Posterior vena cava (tissue), 2 donors: ENCODE data around the gene MAB21L4. TPM values are rescaled to one million over a fixed set of nuclear protein-coding genes. Genes with fewer than 3 reads are reported as not detected.

Experiments used
- DNase-seq: peaks from one replicate; pipeline ENCODE4 v3.0.0-alpha.2; 2020; ENCODE audit warnings: low spot score
- intact Hi-C, 2 donors: fragments of 100-400 bp; cut with DNase I; formaldehyde crosslinking; loops; one replicate each; pipeline versions ENCODE4 v1.14.1 to v1.14.2; 2022 to 2023
- total RNA-seq, 2 donors: library from RNA; stranded (reverse); fragmentation: NEBNext Ultra II Directional; extraction: Animal tissue kit (Norgen Biotek cat#: 25700); gene quantifications; one replicate each; pipeline ENCODE4 v1.2.1, GENCODE V29; 2021
- donor health status: DM: yes; HTN: yes; CAD: no.
- donor health status: DM: yes; HTN: yes; CAD: no.

MAB21L4 gene
- total RNA-seq, 2 donors from 2014 or later: not detected

DNA sequence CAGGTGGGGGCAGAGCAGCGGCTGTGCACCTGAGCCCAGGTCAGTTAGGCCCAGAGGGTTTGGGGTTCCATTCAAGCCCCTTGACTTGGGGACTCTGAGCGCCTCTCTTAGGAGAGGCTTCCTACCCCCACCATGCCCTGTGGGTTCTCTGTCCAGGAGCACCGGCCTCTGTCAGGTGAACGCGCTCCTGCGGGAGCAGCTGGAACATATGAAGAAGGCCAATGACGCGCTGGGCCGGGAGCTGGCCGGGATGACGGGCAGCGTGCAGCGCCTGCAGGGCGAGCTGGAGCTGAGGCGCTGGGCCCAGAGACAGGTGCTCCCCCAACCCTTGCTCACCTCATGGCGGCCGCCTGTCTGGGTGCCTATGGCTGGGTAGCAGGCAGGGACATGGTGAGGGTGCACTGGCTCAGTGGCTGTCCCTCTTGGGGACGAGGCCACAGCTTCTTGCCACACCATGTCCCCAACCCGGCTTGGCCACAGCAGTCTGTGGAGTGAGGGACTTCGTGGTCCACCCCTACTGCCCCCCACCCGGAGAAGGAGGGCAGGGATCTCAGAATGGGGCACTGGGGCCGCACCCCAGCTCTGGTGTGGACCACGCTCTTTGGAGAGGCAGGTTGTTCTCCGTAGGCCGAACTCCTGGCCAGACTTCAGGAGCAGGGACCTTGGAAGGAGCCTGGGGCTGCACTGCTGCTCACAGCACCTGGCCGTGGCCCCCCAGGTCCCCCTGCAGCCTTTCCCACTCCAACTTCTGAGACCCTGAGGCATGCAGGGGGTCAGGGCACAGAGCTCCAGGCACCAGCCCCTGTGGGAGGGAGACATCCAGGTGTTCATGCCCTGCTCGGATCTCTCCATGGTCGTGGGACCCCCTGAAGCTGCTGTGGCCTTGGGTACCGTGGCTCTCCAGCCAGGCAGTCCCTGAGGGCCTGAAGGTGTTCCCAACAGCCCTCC is 29.9 kb upstream of the MAB21L4 start:
- intact Hi-C loops: no loop called here
- peak; percentile 76 for DNase-seq

DNA sequence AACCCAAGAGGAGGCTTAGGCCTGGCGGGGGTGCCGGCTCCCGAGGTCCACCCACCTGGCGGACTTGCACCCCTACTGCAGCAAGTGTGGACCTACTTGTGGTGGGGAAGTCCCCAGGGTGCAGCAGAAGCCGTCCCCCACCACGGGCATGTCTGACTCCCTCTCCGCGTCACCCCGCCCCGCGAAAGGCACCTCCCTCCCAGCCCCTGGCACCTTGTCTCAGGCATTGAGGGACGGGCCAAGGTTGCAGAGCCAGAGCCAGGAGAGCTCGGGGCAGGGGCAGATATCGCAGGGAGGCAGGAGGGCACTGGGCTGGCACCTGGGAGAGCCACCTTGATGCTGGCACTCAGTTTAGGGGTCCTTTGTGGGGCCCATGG is 29.2 kb upstream of the MAB21L4 start:
- DNase-seq: peak; percentile 71
- intact Hi-C loops: no loop called here

DNA sequence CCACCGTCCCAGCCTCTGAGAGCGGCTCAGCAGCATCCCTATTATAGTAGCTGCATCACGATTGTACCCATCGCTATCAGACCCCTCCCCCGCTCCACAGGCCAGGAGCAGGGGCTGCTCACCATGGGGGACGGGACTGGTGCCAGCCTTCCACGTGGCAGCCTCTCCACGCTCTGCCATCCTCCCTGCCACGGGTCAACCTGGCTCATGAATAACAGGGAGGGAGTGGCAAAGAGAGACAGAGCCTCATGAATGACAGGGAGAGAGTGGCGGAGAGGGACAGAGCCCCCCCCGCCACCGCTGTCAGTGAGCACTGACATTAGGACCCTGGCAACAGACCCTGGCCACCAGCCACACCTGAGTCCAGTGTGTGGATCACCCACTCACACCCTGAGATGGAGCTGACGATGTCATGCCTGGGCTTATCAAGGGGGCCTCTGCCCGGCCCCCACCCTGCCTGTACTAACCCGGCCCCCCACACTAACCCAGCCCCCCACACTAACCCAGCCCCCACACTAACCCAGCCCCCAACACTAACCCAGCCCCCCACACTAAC is 27.1 kb upstream of the MAB21L4 start:
- intact Hi-C loops: no loop called here
- peak; percentile 73 for DNase-seq

DNA sequence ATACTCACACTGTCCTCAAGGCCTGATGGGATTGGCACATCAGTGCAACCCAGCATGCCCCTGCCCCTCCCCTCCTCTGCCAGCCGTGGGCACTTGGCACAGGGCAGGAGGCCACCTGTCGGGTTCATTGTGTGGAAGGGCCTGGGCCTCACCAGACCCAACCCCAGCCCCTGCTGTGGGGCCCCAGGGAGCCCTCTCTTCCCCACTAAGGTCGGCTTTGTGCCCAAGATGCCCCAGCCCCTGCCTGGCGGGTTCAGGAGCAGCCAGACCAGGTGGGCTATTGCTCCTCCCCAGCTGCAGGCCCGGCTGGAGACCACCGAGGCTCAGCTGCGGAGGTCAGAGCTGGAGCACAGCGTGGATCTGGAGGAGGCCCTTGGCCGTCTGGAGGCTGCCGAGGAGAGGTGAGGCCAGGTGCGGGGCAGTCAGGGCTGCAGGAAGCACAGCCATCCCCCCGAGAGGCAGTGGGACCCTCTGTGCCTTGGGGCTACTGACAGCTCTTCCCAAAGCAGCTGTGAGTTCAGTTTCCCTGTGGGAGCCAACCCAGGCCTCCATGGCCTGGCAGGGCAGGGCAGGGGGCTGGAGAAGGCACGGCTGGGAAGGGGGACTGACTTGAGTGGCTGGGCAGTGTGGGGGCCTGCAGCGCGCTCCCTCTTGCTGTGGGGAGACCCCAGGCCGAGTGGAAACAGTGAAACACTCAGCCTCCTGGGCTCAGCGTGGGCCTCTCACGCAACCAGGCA is 26.5 kb upstream of the MAB21L4 start:
- DNase-seq: peak; percentile 71
- intact Hi-C loops: no loop called here

DNA sequence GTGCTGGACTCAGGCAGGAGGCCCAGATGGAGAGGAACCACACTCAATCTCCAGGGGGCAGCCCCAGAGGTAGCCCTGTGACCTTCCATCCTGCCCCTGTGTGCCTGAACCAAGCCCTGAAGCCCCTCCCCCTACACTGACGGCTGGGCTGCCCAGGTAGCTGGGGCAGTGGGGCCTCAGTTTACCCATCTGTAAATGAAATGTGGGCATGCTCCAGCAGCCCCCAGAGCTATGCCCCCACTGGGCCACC is 26.0 kb upstream of the MAB21L4 start:
- DNase-seq: no peak
- intact Hi-C loops: no loop called here

DNA sequence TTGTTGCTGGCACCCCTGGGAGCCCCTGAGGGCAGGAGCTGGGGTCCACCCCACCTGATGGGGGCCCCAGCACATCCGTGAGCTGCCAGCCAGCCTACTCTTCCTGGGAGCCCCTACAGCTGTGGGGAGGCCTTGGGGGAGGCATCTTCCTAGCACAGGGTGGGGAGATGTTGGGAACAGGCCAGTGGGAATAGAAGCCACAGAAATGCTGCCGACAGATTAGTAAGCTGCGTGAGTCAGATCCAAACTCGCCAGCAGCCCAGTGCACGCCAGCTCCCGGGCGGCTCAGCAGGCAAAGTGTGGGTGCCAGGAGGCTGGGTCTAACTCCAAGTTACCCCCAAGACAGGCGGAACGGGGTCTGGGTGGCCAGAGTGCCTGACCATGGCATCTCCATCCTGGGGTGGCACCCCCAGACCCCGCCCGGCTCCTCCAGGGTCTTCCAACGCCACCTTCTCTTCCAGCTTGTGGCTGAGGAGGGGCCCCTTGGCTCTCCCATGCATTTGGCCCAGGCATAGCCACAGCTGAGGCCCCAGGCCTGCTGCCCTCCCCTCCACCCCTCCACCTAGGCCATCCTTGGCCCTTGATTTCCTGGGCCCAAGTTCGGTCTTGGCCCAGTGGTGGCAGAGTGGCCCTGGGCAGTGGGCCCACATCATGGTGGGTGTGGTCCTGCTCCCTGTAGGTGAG is 25.5 kb upstream of the MAB21L4 start:
- peak; percentile 95 for DNase-seq
- intact Hi-C loops: no loop called here

DNA sequence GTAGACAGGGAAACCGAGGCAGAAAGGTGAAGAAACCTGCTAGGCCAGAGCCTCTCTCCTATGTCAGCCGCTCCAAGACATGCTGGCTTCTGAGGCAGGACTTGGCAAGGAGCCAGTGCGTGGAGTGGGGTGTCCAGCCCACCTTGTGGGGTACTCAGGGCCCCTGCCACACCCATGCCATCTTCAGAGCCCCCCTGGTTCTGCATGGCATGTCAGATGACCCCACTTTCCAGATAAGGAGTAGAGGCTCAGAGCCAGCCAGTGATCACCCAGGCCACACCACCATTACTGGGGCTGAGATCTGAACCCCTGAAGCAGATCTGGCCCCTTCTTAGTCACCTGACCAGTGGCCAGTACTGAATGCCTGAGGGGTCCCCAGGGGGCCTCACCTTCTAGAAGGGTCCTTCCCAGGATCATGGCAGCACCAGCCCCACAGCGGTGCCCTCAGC is 24.9 kb upstream of the MAB21L4 start:
- peak; percentile 66 for DNase-seq
- intact Hi-C loops: no loop called here

DNA sequence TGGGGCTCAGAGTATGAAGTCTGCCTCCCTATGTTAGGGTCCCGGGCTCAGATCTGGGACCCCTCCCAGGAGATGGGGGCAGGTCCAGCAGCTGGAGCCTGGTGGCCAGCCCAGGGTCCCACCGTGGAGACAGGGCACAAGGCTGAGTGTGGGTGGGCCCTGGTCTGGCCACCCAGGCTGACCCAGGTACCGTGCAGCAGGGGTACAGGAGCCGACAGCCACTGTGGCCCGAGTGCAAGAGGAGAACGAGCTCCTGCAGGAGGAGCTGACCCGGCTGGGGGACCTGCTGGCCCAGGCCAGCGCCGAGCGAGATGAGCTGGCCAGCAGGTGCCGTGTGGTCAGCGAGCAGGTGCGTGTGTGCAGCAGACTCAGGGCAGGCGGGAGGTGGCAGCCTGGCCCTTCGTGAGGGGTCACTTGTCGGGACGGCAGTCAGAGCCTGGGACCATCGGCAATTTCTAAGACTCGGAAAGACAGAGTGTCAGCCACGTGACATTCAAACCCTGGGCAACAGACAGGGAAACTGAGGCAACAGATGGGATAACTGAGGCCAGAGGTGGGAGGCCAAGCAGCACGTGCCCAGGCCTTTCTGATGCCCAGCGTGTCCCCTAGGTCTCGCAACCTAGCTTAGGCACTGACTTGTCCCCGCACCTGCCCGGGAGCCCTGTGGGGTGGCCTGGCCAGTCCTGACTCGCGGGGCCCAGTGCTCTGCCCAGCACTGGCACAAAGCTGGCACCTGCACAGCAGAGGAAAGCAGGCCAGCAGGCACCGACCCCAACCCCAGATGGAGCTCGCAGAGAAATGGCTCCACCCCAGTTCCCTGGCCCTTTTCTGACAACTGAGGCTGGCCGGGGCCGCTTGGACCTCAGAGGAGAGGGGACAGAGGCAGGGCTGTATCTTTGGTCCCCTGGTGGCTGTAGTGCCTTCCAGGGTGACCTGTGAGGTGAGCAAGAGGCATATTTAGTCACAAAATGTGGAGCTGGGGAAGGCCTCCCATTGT is 24.1 kb upstream of the MAB21L4 start:
- peak; percentile 70 for DNase-seq
- intact Hi-C loops: loop anchor here in 1 of 2 donors (5.0 kb wide), 1 partner anchor 82 kb away; no protein-coding TSS in a partner anchor

DNA sequence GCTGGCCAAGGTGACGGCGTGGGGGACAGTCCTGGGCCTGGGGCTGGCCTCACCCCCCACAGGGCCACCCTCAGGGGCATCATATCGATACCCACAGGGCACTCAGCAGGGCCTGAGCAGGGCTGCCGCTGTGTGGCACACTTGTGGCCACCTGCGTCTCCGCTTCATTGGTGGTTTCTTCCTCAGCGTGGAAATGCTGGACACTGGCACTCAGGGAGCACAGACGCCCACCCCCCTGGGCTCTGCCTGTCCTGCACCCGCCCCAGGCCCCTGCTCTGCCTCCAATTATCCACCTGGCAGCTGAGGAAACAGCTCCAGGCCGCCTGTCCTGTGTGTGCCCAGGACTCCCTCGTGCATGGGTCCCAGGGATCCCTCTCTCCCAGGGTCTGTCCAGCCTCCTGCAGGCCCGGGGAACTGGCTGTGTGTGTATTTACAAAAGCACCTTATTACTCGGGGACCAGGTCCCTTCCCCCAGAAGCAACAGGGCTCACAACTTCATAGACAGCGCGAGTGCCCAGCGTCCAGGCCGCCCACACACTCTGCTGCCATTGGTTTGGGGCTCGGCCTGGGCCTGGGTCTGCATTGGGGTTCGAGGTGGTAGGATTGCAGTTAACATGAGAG is 23.3 kb upstream of the MAB21L4 start:
- intact Hi-C loops: loop anchor here in 1 of 2 donors (5.0 kb wide), 1 partner anchor 83 kb away; no protein-coding TSS in a partner anchor
- DNase-seq: peak; percentile 81

DNA sequence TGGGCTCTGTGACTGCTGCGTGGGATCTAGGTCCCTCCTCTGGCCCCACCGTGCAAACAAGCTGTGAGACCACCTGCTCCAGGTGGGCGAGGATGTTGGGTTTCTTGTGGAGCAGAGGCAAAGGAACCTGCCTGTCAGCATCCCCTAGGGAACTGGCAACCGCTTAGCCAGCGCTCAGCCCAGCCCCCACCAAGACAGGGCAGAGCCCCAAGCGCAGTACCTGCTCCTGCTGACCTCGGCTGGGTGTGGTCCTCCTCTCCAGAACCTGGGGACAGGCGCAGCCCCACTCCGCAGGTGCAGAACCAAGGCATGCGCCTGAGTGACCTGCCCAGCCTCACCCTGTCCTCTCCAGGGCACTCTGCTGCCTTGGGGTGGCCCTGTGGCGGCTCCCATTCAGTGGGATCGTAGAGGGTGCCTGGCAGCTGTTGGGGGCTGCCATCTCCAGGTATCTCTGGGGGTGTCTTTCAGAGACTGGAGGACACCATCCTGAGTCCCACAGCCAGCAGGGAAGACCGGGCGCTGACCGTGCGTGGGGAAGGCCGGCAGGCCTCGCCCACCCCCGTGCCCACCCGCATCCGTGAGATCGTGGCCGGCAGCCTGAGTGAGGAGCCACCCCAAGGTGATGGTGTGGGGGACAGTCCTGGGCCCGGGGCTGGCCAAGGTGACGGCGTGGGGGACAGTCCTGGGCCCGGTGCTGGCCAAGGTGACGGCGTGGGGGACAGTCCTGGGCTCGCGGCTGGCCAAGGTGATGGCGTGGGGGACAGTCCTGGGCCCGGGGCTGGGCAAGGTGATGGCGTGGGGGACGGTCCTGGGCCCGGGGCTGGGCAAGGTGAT is 22.5 kb upstream of the MAB21L4 start:
- peak; percentile 76 for DNase-seq
- intact Hi-C loops: loop anchor here in 1 of 2 donors (5.0 kb wide), 1 partner anchor 84 kb away; no protein-coding TSS in a partner anchor

DNA sequence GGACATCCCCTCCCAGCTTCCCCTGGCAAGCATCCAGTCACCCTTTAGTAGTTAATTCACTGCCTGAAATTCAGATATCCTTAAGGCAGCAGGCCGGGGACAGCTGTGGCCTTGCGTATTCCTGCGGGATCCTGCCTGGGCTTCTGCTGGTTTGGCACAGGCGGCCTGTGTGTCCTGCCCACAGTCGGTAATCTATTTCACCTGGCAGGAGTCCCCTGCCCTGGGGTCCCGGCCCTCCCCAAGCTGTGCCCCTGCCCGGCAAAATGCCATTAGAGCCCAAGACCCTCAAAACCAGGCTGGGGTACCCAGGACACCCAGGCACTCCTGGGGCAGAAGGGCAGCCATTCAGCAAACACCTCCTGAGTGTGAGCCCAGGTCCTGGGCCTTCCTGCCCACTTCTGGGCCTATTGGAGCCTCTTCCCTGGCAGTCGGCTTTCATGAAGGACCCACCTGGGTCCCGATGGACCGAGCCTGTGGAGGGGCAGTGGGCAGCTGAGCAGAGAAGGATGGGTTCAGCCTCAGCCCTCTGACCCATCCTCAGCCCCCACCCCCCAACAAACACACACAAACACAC is 21.8 kb upstream of the MAB21L4 start:
- peak; percentile 72 for DNase-seq
- intact Hi-C loops: loop anchor here in 1 of 2 donors (5.0 kb wide), 1 partner anchor 85 kb away; no protein-coding TSS in a partner anchor

DNA sequence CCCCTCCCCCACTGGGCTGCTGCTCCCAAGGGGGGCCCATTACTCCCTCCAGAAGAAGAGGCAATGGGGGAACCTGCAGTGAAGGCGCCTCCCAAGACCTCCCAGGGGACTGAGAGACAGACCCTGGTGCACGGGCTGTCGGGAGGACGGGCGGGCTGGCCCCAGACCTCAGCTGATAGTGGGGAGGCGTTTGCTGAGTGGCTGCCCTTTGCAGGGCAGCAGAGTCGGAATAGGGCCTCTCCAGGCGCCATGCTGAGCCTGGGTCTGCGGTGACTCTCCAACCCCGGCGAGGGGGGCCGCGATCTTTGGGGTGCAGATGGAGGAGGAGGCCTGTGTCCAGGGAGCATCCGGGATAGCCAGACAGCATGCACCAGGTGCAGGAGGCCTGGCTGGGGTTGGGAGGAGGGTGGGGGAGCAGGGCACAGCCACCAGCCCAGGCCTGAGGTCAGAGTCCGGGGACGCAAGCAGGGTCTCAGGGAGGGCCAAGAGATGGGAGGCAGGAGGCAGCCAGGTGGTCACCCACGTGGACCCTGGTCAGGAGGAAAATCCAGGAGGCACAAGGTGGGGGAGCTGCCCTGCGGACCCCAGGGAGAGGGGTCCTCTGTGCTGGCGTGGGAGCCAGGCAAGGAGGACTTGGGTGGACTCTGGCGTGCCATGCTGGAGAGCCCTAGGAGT is 21.2 kb upstream of the MAB21L4 start:
- intact Hi-C loops: loop anchor here in 1 of 2 donors (5.0 kb wide), 1 partner anchor 85 kb away; no protein-coding TSS in a partner anchor

DNA sequence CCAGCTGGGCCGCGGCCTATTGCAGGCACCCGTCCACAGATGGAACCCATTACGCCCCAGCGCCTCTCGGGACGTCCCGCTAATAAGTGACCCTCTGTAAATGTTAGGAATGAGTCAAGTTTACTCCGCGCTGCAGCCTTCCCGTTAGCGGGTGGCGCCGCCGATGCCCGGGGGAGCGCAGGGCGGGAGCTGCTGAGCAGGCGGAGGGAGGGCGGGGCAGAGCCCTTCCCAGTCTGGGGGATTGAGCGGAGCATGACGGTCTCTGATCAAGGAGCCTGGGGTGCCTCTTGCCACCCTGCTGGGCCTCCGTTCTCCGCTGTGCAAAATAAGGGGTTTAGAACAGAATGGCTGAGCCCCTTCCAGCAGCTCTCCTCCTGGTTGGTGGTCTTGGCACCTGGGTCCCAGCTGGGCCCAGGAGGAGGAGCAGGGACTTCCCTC is 20.6 kb upstream of the MAB21L4 start:
- intact Hi-C loops: loop anchor here in 1 of 2 donors (5.0 kb wide), 1 partner anchor 86 kb away; no protein-coding TSS in a partner anchor
- peak; percentile 96 for DNase-seq

More for the DNA sequence above, 21.2 kb upstream of the MAB21L4 start:
- DNase-seq: peak; percentile 78

DNA sequence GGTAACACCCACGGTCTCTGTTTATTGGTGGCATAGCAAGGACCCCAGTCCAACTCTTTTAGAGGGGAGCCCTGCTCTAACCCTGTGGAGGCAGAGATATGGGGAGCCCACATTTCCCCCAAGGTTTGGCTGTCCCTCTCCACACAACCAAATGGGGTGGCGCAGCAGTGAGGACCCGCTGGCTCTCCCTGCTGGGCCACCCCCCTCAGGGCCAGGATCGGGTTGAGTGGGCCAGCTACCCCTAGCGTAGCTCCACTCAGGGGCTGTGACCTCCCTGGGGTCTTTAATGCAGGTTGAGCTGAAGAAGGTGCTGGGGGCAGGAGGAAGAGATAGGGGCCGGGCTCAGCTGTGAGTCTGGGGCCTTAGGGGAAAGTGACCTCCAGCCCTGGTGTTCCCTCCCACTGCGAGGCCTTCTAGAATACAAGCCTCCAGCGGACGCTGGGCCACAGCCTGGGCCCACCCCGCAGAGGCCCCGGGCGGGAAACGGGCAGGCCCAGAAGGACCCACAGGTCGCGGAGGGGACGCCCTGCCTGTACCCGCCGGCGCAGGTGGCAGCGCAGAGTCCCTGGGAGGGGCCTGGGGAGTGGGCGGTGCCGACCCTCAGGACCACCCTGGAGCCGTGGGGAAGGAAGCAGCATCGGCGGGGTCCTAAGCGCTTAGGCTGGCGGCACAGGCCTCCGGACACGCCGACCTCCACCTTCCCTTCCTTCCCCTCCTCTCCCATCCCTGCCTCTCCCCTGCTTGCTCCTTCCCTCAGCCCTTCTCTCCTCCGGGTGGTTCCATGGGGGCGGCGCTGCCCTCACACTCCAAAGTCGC is 19.8 kb upstream of the MAB21L4 start:
- peak; percentile 75 for DNase-seq
- intact Hi-C loops: loop anchor here in 1 of 2 donors (5.0 kb wide), 1 partner anchor 87 kb away; no protein-coding TSS in a partner anchor
